ENCODE measurements around the gene SNX10.

Gene SNX10

DNA sequence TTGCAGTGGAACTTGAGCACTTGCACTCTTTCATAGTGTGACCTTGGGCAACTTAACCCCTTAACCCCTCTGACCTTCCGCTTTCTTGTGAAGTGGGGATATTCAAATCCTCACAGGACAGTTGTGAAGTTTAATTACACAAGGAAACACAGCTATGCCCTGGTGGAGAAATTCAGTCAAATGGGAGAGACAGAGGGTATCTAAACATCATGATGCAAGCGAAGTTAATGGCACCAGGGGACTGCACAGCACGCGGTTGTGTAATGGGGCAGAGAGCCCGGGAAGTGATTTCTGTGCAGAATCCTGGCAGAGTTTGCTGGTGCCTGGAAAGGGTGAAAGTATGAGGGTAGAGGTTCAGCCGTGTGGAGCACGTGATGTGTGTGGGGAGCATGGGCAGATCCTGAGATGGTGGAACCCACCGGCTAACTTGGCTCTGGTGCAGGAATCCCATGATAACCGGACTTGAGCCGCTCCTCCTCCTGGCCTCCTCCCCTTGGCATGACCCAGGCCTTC lies 51.7 kb downstream of the SNX10 start:
- DNase-seq: no peak
- ChIA-PET CTCF (interaction anchor here (1.5 kb wide), 1 partner anchor 12 kb away, joined by 4 read pairs; no protein-coding TSS in a partner anchor), POLR2A (no interaction called here)
- H3K9me3 ChIP-seq (ENCODE audit: control extremely low read depth in 1 of 5, control insufficient read depth in 4 of 5, insufficient read depth in 2 of 5, low read depth in 1 of 5, low read length in 4 of 5): no peaks in the 10 kb centered on the region
- peaks cover 0 to 4% (median under 1%) of the 10 kb centered on the region in 4 experiments for H3K4me1 ChIP-seq (ENCODE audit: control extremely low read depth in 1 of 4, control insufficient read depth in 4 of 4, insufficient read depth in 4 of 4, low read length in 3 of 4)
- H3K27ac ChIP-seq (ENCODE audit: insufficient read depth in 1 of 2, low read depth in 1 of 2, low read length in 2 of 2, poor library complexity in 1 of 2, severe bottlenecking in 2 of 2): no peak overlapping the region
- no peaks in the 10 kb centered on the region for H3K27me3 ChIP-seq (replicated peaks in 2 of 5; ENCODE audit: control insufficient read depth in 4 of 5, insufficient read depth in 5 of 5, low read length in 4 of 5)
- WGBS (ENCODE audit: insufficient coverage): 95% methylated on average over 10 of the region's 10 CpGs
- H3K36me3 ChIP-seq (ENCODE audit: control insufficient read depth in 4 of 4, insufficient read depth in 4 of 4, low read length in 3 of 4): peaks cover 5 to 37% (median 14%) of the 10 kb centered on the region in 4 experiments
- no peak overlapping the region for H3K4me3 ChIP-seq (ENCODE audit: control insufficient read depth in 1 of 7, extremely low read depth in 1 of 7, insufficient read depth in 4 of 7, low read depth in 2 of 7, low read length in 6 of 7)

DNA sequence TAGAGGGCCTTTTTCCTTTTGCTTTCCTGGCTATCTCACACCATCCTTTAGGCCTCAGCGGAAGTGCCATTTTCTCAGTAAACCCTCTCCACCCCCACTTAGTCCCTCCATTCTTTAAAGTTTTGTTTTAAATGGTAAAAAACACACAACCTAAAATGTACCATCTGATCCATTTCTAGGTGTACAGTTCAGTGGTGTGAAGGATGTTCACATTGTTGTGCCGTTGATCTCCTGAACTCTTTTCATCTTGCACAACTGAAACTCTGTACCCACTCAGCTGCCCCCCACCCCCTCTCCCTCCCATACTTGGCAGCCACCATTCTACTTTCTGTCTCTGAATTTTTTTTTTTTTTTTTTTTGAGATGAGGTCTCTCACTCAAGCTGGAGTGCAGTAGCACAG lies 52.2 kb downstream of the SNX10 start:
- POLR2A ChIA-PET: no interaction called here

DNA sequence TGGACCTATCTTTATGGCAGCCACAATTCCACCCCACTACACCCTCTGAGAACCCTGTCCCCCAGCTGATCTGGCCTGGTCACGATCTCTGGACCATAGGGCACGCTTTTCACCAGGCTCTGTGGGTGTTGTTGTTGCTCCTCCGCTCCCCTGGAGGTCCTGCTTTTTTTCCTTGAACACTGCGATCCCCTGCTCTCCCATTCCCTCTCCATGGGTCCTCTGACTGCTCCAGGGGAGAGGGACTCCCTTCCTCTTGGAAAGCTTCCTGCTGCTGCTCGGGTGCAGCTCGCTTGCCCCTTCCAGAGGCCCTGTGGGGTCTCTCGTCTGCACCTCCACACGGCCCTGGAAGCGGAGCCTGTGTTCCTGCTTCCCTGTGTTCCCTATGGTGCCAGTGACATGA lies 53.5 kb downstream of the SNX10 start:
- Histone ChIP-seq H3K4me1 (ENCODE audit: control extremely low read depth in 1 of 4, control insufficient read depth in 4 of 4, insufficient read depth in 4 of 4, low read length in 3 of 4) (peaks cover 0 to 7% (median 2%) of the 10 kb centered on the region in 4 experiments), H3K9me3 (ENCODE audit: control extremely low read depth in 1 of 5, control insufficient read depth in 4 of 5, insufficient read depth in 2 of 5, low read depth in 1 of 5, low read length in 4 of 5) (no peaks in the 10 kb centered on the region), H3K27ac (ENCODE audit: insufficient read depth in 1 of 2, low read depth in 1 of 2, low read length in 2 of 2, poor library complexity in 1 of 2, severe bottlenecking in 2 of 2) (no peak overlapping the region), H3K36me3 (ENCODE audit: control insufficient read depth in 4 of 4, insufficient read depth in 4 of 4, low read length in 3 of 4) (peaks cover 10 to 49% (median 18%) of the 10 kb centered on the region in 4 experiments), H3K4me3 (ENCODE audit: control insufficient read depth in 1 of 7, extremely low read depth in 1 of 7, insufficient read depth in 4 of 7, low read depth in 2 of 7, low read length in 6 of 7) (no peak overlapping the region), H3K27me3 (replicated peaks in 2 of 5; ENCODE audit: control insufficient read depth in 4 of 5, insufficient read depth in 5 of 5, low read length in 4 of 5) (no peaks in the 10 kb centered on the region)
- 93% methylated on average over 7 of the region's 9 CpGs for WGBS (ENCODE audit: insufficient coverage)
- POLR2A ChIA-PET: no interaction called here
- no peak for DNase-seq
- CTCF ChIA-PET: interaction anchor here (1.2 to 1.5 kb wide), 3 partner anchors 12 to 131 kb away, joined by 3 read pairs; no protein-coding TSS in a partner anchor

More for the DNA sequence above, 52.2 kb downstream of the SNX10 start:
- no peak overlapping the region for H3K4me3 ChIP-seq (ENCODE audit: control insufficient read depth in 1 of 7, extremely low read depth in 1 of 7, insufficient read depth in 4 of 7, low read depth in 2 of 7, low read length in 6 of 7)
- no peak overlapping the region for H3K27ac ChIP-seq (ENCODE audit: insufficient read depth in 1 of 2, low read depth in 1 of 2, low read length in 2 of 2, poor library complexity in 1 of 2, severe bottlenecking in 2 of 2)
- DNase-seq: no peak
- H3K9me3 ChIP-seq (ENCODE audit: control extremely low read depth in 1 of 5, control insufficient read depth in 4 of 5, insufficient read depth in 2 of 5, low read depth in 1 of 5, low read length in 4 of 5): no peaks in the 10 kb centered on the region
- no peaks in the 10 kb centered on the region for H3K27me3 ChIP-seq (replicated peaks in 2 of 5; ENCODE audit: control insufficient read depth in 4 of 5, insufficient read depth in 5 of 5, low read length in 4 of 5)
- peaks cover 0 to 7% (median 2%) of the 10 kb centered on the region in 4 experiments for H3K4me1 ChIP-seq (ENCODE audit: control extremely low read depth in 1 of 4, control insufficient read depth in 4 of 4, insufficient read depth in 4 of 4, low read length in 3 of 4)
- peaks cover 5 to 42% (median 15%) of the 10 kb centered on the region in 4 experiments for H3K36me3 ChIP-seq (ENCODE audit: control insufficient read depth in 4 of 4, insufficient read depth in 4 of 4, low read length in 3 of 4)
- CTCF ChIA-PET: interaction anchor here (1.5 kb wide), 2 partner anchors 13 kb away, joined by 3 to 4 read pairs; no protein-coding TSS in a partner anchor
- WGBS (ENCODE audit: insufficient coverage): 100% methylated on average over 1 of the region's 2 CpGs

DNA sequence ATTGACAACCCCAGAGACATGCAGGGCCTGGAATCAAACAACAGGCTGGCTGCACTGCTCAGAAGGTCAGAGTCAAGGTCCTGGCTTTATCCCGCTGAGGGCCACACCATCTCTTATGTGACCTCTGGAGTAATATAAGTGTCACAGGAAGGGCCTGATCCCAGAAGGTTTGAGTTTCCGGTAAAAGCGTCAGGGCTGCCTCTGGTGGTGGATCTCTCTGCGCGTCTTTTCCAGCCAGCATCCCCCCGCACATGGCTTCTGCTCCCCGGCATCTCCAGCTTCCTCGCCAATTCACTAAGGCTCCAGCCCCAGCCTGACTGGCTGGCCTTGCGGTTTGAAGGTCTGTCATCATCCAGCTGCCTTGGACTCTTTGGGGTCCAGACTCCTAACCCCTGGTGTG lies 54.2 kb downstream of the SNX10 start:
- 98% methylated on average over 9 of the region's 9 CpGs for WGBS (ENCODE audit: insufficient coverage)
- DNase-seq: no peak
- Histone ChIP-seq H3K27me3 (replicated peaks in 2 of 5; ENCODE audit: control insufficient read depth in 4 of 5, insufficient read depth in 5 of 5, low read length in 4 of 5) (no peaks in the 10 kb centered on the region), H3K36me3 (ENCODE audit: control insufficient read depth in 4 of 4, insufficient read depth in 4 of 4, low read length in 3 of 4) (peaks cover 6 to 50% (median 18%) of the 10 kb centered on the region in 4 experiments), H3K4me1 (ENCODE audit: control extremely low read depth in 1 of 4, control insufficient read depth in 4 of 4, insufficient read depth in 4 of 4, low read length in 3 of 4) (peaks cover 0 to 7% (median 2%) of the 10 kb centered on the region in 4 experiments), H3K27ac (ENCODE audit: insufficient read depth in 1 of 2, low read depth in 1 of 2, low read length in 2 of 2, poor library complexity in 1 of 2, severe bottlenecking in 2 of 2) (no peak overlapping the region), H3K4me3 (ENCODE audit: control insufficient read depth in 1 of 7, extremely low read depth in 1 of 7, insufficient read depth in 4 of 7, low read depth in 2 of 7, low read length in 6 of 7) (no peak overlapping the region), H3K9me3 (ENCODE audit: control extremely low read depth in 1 of 5, control insufficient read depth in 4 of 5, insufficient read depth in 2 of 5, low read depth in 1 of 5, low read length in 4 of 5) (no peaks in the 10 kb centered on the region)
- ChIA-PET POLR2A (no interaction called here), CTCF (interaction anchor here (1.2 to 1.3 kb wide), 2 partner anchors 19 to 131 kb away, joined by 3 read pairs; no protein-coding TSS in a partner anchor)

DNA sequence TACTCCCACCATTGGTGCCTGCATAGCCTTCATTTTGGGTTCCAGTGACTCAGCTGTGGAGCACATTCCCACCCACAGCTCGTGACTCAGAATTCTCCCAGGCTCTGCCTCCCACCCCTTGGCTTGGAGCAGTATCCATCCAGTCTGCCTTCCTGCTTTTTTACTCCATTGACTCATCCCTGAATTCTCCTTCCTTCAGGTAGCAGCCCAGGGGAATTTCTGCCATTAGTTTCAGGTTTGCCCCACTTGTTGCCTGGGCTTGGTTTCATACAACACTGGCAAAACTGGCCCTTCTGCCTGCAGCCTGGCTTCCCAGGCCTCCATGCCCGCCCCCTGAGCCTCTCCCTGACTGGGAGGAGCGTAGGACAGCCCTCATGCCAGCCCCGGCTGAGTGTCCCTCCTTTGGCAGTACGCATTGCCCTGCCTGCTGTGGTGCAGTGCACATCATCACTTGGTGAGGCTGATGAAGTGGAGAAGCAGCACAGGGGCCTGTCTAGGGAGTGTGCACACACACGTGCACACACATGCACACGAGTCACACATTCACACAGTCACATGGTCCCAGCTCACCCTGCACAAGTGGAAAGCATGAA lies 55.0 kb downstream of the SNX10 start:
- DNase-seq: no peak
- H3K27me3 ChIP-seq (replicated peaks in 2 of 5; ENCODE audit: control insufficient read depth in 4 of 5, insufficient read depth in 5 of 5, low read length in 4 of 5): no peaks in the 10 kb centered on the region
- ChIA-PET CTCF (no interaction called here), POLR2A (no interaction called here)
- 87% methylated on average over 5 of the region's 7 CpGs for WGBS (ENCODE audit: insufficient coverage)
- H3K27ac ChIP-seq (ENCODE audit: insufficient read depth in 1 of 2, low read depth in 1 of 2, low read length in 2 of 2, poor library complexity in 1 of 2, severe bottlenecking in 2 of 2): no peak overlapping the region
- H3K4me3 ChIP-seq (ENCODE audit: control insufficient read depth in 1 of 7, extremely low read depth in 1 of 7, insufficient read depth in 4 of 7, low read depth in 2 of 7, low read length in 6 of 7): no peak overlapping the region
- no peaks in the 10 kb centered on the region for H3K9me3 ChIP-seq (ENCODE audit: control extremely low read depth in 1 of 5, control insufficient read depth in 4 of 5, insufficient read depth in 2 of 5, low read depth in 1 of 5, low read length in 4 of 5)
- peaks cover 0 to 7% (median 2%) of the 10 kb centered on the region in 4 experiments for H3K4me1 ChIP-seq (ENCODE audit: control extremely low read depth in 1 of 4, control insufficient read depth in 4 of 4, insufficient read depth in 4 of 4, low read length in 3 of 4)
- peaks cover 5 to 54% (median 20%) of the 10 kb centered on the region in 4 experiments for H3K36me3 ChIP-seq (ENCODE audit: control insufficient read depth in 4 of 4, insufficient read depth in 4 of 4, low read length in 3 of 4)

DNA sequence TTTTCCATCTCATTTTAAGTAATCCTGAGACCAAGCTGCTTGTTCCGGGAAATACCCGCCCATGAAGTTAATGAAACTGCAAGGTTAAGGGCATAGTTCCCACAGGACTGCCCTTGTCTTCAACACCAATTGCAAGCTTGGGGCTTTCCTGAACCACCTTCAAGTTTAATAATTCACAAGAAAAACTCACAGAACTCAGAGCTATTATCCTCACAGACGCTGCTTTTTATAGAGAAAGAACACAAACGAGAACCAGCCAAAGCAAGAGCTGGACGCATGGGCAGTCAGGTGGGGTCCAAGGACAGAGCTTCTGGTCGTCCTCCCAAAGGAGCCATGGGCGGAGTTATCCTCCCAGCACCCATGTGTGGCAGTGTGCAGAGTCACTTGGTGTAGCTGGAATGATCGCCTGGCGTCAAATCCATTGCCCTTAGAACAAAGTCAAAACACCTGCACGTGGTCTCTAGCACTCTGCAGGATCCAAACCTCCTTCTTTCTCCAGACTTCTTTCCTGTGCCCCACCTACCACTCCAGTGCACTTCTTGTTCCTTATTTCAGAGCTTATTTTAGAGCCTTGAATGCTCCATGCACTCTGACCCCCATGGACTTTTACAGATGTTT lies 56.7 kb downstream of the SNX10 start:
- no peak for DNase-seq
- peaks cover 5 to 52% (median 21%) of the 10 kb centered on the region in 4 experiments for H3K36me3 ChIP-seq (ENCODE audit: control insufficient read depth in 4 of 4, insufficient read depth in 4 of 4, low read length in 3 of 4)
- ChIA-PET CTCF (interaction anchor here (1.1 to 4.4 kb wide), 7 partner anchors 11 to 813 kb away, joined by 3 to 24 read pairs (median 4); no protein-coding TSS in a partner anchor), POLR2A (no interaction called here)
- no peaks in the 10 kb centered on the region for H3K27me3 ChIP-seq (replicated peaks in 2 of 5; ENCODE audit: control insufficient read depth in 4 of 5, insufficient read depth in 5 of 5, low read length in 4 of 5)
- 89% methylated on average over 9 of the region's 10 CpGs for WGBS (ENCODE audit: insufficient coverage)
- no peak overlapping the region for H3K4me3 ChIP-seq (ENCODE audit: control insufficient read depth in 1 of 7, extremely low read depth in 1 of 7, insufficient read depth in 4 of 7, low read depth in 2 of 7, low read length in 6 of 7)
- H3K27ac ChIP-seq (ENCODE audit: insufficient read depth in 1 of 2, low read depth in 1 of 2, low read length in 2 of 2, poor library complexity in 1 of 2, severe bottlenecking in 2 of 2): no peak overlapping the region
- H3K9me3 ChIP-seq (ENCODE audit: control extremely low read depth in 1 of 5, control insufficient read depth in 4 of 5, insufficient read depth in 2 of 5, low read depth in 1 of 5, low read length in 4 of 5): no peaks in the 10 kb centered on the region
- peaks cover 0 to 7% (median 2%) of the 10 kb centered on the region in 4 experiments for H3K4me1 ChIP-seq (ENCODE audit: control extremely low read depth in 1 of 4, control insufficient read depth in 4 of 4, insufficient read depth in 4 of 4, low read length in 3 of 4)
